ENCODE data around the gene KBTBD12.

GRCh38 chr3:127894481-127894880, 20.6 kb upstream of the KBTBD12 start:
- TF ChIP-seq CTCF (conservative IDR thresholded peaks at IDR 0.05) (no peak), ZFX (IDR thresholded peaks at IDR 0.05) (no peak)
